ENCODE data around the gene RPL22. TPM values are rescaled to one million over a fixed set of nuclear protein-coding genes. Genes with fewer than 3 reads are reported as not detected.
A peak's percentile ranks its signal among the peaks of the same experiment; 100 is the strongest.

RPL22 gene
- total RNA-seq (100 to 1,000 TPM; 397 to 449 TPM), polyA plus RNA-seq (213 TPM)

DNA sequence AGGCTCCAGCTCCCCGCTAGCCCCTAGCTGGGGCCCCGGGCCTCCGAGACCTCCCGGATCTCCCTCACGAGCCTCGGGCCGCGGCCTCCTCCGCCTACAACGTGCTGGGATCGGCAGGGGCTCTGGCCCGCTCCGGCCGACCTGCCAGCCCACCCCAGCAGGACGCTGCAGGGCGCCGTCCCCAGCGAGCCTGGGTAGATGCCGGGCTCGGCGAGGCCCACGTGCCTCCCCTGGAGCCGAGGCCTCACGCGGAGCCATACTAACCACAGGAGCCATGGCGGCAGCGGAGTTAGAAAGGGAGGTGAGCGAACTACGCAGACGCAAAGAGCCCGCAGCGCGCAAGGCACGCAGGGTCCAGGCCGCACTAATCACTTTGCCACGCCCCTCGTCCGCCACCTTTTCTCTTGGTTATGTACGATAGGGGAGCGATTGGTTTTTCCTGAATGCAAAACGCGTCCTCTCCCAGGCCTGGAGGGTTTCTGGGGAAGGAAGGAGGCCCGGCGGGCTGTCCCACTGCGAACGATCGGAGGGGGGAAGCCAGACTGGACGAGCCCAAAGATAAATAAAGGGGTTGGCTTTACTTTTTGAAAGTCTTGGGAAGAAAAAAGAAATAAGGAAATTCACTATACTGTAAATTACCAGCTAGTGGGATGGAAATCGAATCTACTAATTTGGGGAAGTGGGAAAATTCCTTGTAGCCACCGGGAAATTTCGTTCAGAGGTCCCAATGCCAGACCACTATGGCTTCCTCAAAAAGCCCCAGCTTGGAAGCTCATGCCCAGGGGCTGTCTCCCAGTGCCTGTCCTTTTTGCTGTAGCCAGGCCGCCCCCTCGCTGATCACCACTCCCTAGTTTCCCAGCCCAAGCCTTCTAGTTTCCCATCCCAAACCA, at the start of gene RPL22:
RPL22 (minus strand) TSS at position 298 of the 890 bp plus-strand sequence; CDS start at position 276, 22 bp downstream.
- peak within 1 kb of the TSS; percentile 86 to 98 (median 94) for H3K27ac Mint-ChIP-seq
- Histone ChIP-seq H3K4me3 (ENCODE audit: low read length) (peak within 1 kb of the TSS; percentile 57), H3K4me1 (ENCODE audit: insufficient read depth, low read length) (peaks cover 35% of the 10 kb centered on the region), H3K27me3 (ENCODE audit: insufficient read depth, low read length, poor library complexity, severe bottlenecking) (no peaks in the 10 kb centered on the region), H3K27ac (ENCODE audit: low read depth, low read length) (peak within 1 kb of the TSS; percentile 78), H3K36me3 (ENCODE audit: insufficient read depth, low read length) (peaks cover 14% of the 10 kb centered on the region), H3K9me3 (ENCODE audit: low read length) (no peaks in the 10 kb centered on the region)
- POLR2A ChIA-PET: no interaction called here
- peak; percentile 93 to 98 (median 96) for DNase-seq
- H3K36me3 Mint-ChIP-seq: peaks cover 0 to 34% (median 13%) of the 10 kb centered on the region in 3 donors
- H3K9me3 Mint-ChIP-seq: no peaks in the 10 kb centered on the region
- peaks cover 40 to 51% (median 50%) of the 10 kb centered on the region in 3 donors for H3K4me1 Mint-ChIP-seq
- CTCF ChIA-PET: interaction anchor here (0.7 to 1.3 kb wide), 3 partner anchors 9 to 48 kb away, joined by 3 to 5 read pairs (median 3); no protein-coding TSS in a partner anchor
- H3K27me3 Mint-ChIP-seq: no peaks in the 10 kb centered on the region
- peak within 1 kb of the TSS; percentile 86 to 98 (median 88) for H3K4me3 Mint-ChIP-seq

GRCh38 chr1:6248161-6248776, 48.9 kb upstream of the RPL22 start:
- H3K27ac ChIP-seq (ENCODE audit: low read depth, low read length): no peak overlapping the region
- no peak overlapping the region for H3K27ac Mint-ChIP-seq
- peak overlapping the region in 1 of 7 donors; percentile 74 for H3K4me3 Mint-ChIP-seq
- ChIA-PET CTCF (interaction anchor here (0.9 to 4.8 kb wide), 9 partner anchors 10 to 191 kb away, joined by 3 to 63 read pairs (median 9); partner anchors contain the start of genes ICMT and RPL22), POLR2A (interaction anchor here (0.6 kb wide), 1 partner anchor 146 kb away, joined by 6 read pairs; no protein-coding TSS in a partner anchor)
- peaks cover 44% of the 10 kb centered on the region for H3K27me3 ChIP-seq (ENCODE audit: insufficient read depth, low read length, poor library complexity, severe bottlenecking)
- peaks cover 35 to 63% of the 10 kb centered on the region in 2 donors for H3K27me3 Mint-ChIP-seq
- no peaks in the 10 kb centered on the region for H3K36me3 Mint-ChIP-seq
- H3K4me3 ChIP-seq (ENCODE audit: low read length): no peak overlapping the region
- peaks cover 20% of the 10 kb centered on the region for H3K4me1 ChIP-seq (ENCODE audit: insufficient read depth, low read length)
- H3K4me1 Mint-ChIP-seq: peaks cover 5 to 21% (median 5%) of the 10 kb centered on the region in 3 donors
- no peak for DNase-seq
- no peaks in the 10 kb centered on the region for H3K9me3 ChIP-seq (ENCODE audit: low read length)
- H3K36me3 ChIP-seq (ENCODE audit: insufficient read depth, low read length): no peaks in the 10 kb centered on the region
- H3K9me3 Mint-ChIP-seq: no peaks in the 10 kb centered on the region

DNA sequence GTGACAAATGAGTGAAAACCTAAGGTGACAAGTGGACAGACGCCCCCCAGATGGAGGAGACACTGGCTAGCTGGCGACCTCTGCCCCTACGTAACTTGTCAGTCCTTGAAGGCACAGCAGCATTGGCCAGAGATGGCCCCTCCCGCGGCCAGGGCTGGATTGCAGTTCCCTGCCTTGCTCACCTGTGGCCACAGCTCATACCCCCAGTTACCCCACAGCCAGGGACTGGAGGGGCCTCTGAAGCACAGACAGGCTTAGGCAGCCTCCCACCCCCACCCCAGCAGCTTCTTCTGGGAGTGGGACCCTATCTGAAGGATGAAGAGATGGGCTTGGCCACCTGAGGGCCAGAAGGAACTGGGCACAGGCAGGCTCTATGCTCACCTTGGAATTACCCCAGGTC, 48.3 kb upstream of the RPL22 start:
- H3K27me3 ChIP-seq (ENCODE audit: insufficient read depth, low read length, poor library complexity, severe bottlenecking): peaks cover 50% of the 10 kb centered on the region

DNA sequence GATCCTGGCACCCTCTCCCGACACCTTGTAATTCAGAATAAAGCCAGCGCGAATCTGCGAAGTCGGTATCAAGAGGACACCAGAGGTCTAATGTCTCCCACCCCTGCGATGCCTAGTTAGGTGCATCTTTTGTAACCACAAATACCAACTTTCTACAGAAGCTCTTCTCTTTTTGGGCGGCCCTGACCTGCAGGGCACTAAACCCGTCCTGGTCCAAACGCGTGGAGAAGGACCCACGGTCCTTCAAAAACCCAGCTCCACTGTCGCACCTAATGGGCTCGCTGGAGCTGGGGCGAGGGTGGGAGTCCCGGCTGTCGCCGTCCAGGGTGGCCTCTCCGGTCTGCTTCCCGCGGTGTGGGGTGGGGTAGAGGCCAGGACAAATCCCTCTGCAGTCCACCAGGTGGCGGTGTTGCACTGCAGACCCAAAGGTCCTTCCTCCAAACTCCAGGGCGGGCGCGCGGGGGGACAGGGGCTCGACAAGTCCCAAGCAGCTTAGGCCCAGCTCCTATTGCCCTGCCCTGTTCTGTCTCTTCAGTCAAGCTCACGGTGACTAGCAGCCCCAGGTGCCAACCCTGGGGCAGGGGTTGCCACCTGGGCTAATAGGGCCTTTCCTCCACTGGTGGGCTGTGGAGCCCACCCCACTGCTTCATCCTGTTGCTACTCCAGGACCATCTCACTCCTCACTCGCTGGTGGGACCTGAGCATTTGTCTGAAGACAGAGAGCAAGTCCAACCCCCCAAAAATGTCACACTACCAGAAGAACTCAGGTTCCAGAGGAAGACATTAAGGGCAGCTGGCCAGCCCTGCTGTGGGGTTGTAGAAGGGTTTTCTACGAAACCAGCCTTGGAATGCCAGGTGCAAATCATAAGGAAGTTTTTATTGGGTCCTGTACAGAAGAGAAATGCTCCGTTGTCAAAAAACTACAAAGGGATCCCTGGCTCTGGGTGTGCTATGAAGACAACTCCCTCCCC, 47.4 kb upstream of the RPL22 start:
- Histone ChIP-seq H3K4me1 (ENCODE audit: insufficient read depth, low read length) (peaks cover 20% of the 10 kb centered on the region), H3K27me3 (ENCODE audit: insufficient read depth, low read length, poor library complexity, severe bottlenecking) (peaks cover 50% of the 10 kb centered on the region), H3K27ac (ENCODE audit: low read depth, low read length) (no peak overlapping the region), H3K4me3 (ENCODE audit: low read length) (no peak overlapping the region), H3K36me3 (ENCODE audit: insufficient read depth, low read length) (no peaks in the 10 kb centered on the region), H3K9me3 (ENCODE audit: low read length) (no peaks in the 10 kb centered on the region)
- no peaks in the 10 kb centered on the region for H3K9me3 Mint-ChIP-seq
- peak; percentile 68 to 84 (median 76) for DNase-seq
- peaks cover 5 to 22% (median 5%) of the 10 kb centered on the region in 3 donors for H3K4me1 Mint-ChIP-seq
- peak overlapping the region in 3 of 8 donors; percentile 43 to 72 (median 59) for H3K27ac Mint-ChIP-seq
- CTCF ChIA-PET: interaction anchor here (0.6 to 4.8 kb wide), 33 partner anchors 9 to 732 kb away, joined by 3 to 63 read pairs (median 4); partner anchors contain the start of genes DNAJC11, GPR153, ICMT and RPL22
- H3K36me3 Mint-ChIP-seq: no peaks in the 10 kb centered on the region
- POLR2A ChIA-PET: interaction anchor here (0.5 kb wide), 1 partner anchor 9 kb away, joined by 3 read pairs; no protein-coding TSS in a partner anchor
- H3K4me3 Mint-ChIP-seq: peak overlapping the region in 5 of 7 donors; percentile 57 to 85 (median 77)
- H3K27me3 Mint-ChIP-seq: peaks cover 39 to 59% of the 10 kb centered on the region in 2 donors

More for the DNA sequence above, 48.3 kb upstream of the RPL22 start:
- H3K27me3 Mint-ChIP-seq: peaks cover 41 to 63% of the 10 kb centered on the region in 2 donors
- Histone ChIP-seq H3K27ac (ENCODE audit: low read depth, low read length) (no peak overlapping the region), H3K4me1 (ENCODE audit: insufficient read depth, low read length) (peaks cover 20% of the 10 kb centered on the region), H3K36me3 (ENCODE audit: insufficient read depth, low read length) (no peaks in the 10 kb centered on the region), H3K4me3 (ENCODE audit: low read length) (no peak overlapping the region), H3K9me3 (ENCODE audit: low read length) (no peaks in the 10 kb centered on the region)
- CTCF ChIA-PET: interaction anchor here (0.9 to 4.8 kb wide), 17 partner anchors 8 to 225 kb away, joined by 3 to 63 read pairs (median 7); partner anchors contain the start of genes ICMT and RPL22
- H3K4me3 Mint-ChIP-seq: no peak overlapping the region
- POLR2A ChIA-PET: interaction anchor here (0.6 kb wide), 1 partner anchor 147 kb away, joined by 6 read pairs; no protein-coding TSS in a partner anchor
- H3K9me3 Mint-ChIP-seq: no peaks in the 10 kb centered on the region
- no peak overlapping the region for H3K27ac Mint-ChIP-seq
- H3K4me1 Mint-ChIP-seq: peaks cover 5 to 21% (median 5%) of the 10 kb centered on the region in 3 donors
- no peaks in the 10 kb centered on the region for H3K36me3 Mint-ChIP-seq
- DNase-seq: no peak

DNA sequence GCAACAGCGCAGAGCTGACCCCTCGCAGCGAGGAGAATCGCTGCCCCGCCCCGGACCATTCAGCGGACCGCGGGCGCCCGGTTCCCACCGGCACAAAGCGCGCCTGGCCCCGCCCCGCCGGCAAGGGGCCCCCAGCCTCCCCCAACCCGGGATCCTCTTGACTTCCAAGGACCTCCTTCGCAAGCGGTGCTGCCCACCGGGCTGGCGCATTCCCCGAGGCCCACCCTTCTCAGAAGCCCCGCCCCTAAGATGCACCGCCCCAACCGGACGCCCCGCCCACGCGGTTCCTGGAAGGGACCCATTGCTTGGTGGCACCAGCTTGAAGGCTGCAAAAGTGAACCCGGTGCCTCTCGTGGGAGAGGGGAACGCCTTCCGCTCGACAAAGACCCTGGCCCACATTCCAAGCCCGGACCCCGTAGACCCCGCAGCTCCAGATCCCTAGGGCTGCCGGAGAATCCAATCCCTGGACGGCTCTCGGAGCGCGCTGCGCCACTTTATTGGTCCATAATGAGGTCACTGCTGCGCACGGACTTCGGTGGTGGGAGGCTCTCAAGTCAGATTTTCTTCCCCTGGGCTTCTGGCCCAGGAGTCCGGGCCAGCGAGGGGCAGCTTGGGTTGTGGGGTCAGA, 46.6 kb upstream of the RPL22 start:
- H3K4me1 ChIP-seq (ENCODE audit: insufficient read depth, low read length): peaks cover 20% of the 10 kb centered on the region
- H3K4me3 Mint-ChIP-seq: peak overlapping the region in 3 of 7 donors; percentile 57 to 85 (median 61)
- peaks cover 56% of the 10 kb centered on the region for H3K27me3 ChIP-seq (ENCODE audit: insufficient read depth, low read length, poor library complexity, severe bottlenecking)
- H3K9me3 Mint-ChIP-seq: no peaks in the 10 kb centered on the region
- peaks cover 8 to 29% (median 11%) of the 10 kb centered on the region in 3 donors for H3K4me1 Mint-ChIP-seq
- CTCF ChIA-PET: interaction anchor here (0.6 to 4.8 kb wide), 30 partner anchors 9 to 732 kb away, joined by 3 to 63 read pairs (median 5); partner anchors contain the start of genes DNAJC11, GPR153 and ICMT
- H3K27ac ChIP-seq (ENCODE audit: low read depth, low read length): no peak overlapping the region
- no peaks in the 10 kb centered on the region for H3K36me3 ChIP-seq (ENCODE audit: insufficient read depth, low read length)
- no peaks in the 10 kb centered on the region for H3K36me3 Mint-ChIP-seq
- H3K9me3 ChIP-seq (ENCODE audit: low read length): no peaks in the 10 kb centered on the region
- H3K27me3 Mint-ChIP-seq: peaks cover 47 to 64% of the 10 kb centered on the region in 2 donors
- no peak overlapping the region for H3K27ac Mint-ChIP-seq
- no peak overlapping the region for H3K4me3 ChIP-seq (ENCODE audit: low read length)
- DNase-seq: peak; percentile 12 to 65 (median 34)
- POLR2A ChIA-PET: no interaction called here

- peaks cover 62% of the 10 kb centered on the region for H3K27me3 ChIP-seq (ENCODE audit: insufficient read depth, low read length, poor library complexity, severe bottlenecking)
- H3K4me1 ChIP-seq (ENCODE audit: insufficient read depth, low read length): peaks cover 20% of the 10 kb centered on the region
- no peak overlapping the region for H3K27ac ChIP-seq (ENCODE audit: low read depth, low read length)
- POLR2A ChIA-PET: no interaction called here
- Mint-ChIP-seq H3K4me1 (peaks cover 8 to 29% (median 11%) of the 10 kb centered on the region in 3 donors), H3K27me3 (peaks cover 49 to 61% of the 10 kb centered on the region in 2 donors), H3K27ac (no peak overlapping the region), H3K9me3 (no peaks in the 10 kb centered on the region), H3K36me3 (no peaks in the 10 kb centered on the region), H3K4me3 (no peak overlapping the region)
- CTCF ChIA-PET: interaction anchor here (0.6 to 4.8 kb wide), 17 partner anchors 9 to 735 kb away, joined by 3 to 63 read pairs (median 4); partner anchors contain the start of genes HES2, ICMT and KCNAB2
- peak; percentile 70 to 85 (median 72) for DNase-seq
- H3K36me3 ChIP-seq (ENCODE audit: insufficient read depth, low read length): no peaks in the 10 kb centered on the region
- peak overlapping the region; percentile 19 for H3K4me3 ChIP-seq (ENCODE audit: low read length)
- H3K9me3 ChIP-seq (ENCODE audit: low read length): no peaks in the 10 kb centered on the region
Observed at GRCh38 chr1:6245086-6245868, 45.9 kb upstream of the RPL22 start.
